Fibroblast of skin of abdomen (primary cell): Measurements from ENCODE around the gene STAT4.
A peak's percentile ranks its signal among the peaks of the same experiment; 100 is the strongest.

Experiments used
- DNase-seq: peaks from one replicate; pipeline ENCODE4 v3.0.0-alpha.2; 2013

The STAT4 gene

DNA sequence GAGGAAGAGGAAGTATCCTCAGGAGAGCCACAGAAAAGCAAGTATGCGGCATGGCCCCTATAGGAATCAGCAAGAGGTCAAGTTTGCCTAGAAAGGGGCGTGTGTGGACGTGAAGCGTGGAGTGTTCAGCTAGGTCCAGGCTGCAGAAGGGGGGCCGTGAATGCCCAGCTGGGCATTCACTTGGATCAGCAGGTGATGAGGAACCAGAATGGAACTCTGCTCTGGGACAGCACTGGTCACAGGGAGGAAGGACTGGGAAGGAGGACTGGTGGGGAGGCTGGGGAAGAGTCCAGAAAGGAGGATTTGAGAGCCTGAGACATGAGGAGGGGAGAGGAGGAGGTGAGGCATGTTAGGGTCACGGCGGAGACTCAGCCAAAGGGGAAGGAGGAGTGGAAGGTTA is 156.6 kb downstream of the STAT4 start:
- no peak for DNase-seq

DNA sequence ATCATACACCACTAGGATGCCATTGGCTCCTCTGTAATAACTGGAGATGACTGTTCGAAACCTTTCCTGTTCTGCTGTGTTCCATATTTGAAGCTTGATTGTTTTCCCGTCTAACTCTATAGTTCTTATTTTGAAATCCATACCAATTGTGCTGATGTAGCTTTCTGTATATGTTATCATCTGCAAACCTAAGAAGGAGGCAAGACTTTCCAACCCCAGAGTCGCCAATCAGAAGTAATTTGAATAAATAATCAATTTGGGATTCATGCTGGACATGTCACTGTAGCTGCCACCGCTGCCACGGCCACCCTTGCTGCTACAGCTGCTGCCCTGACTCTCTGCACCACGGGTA is 157.5 kb downstream of the STAT4 start:
- DNase-seq: no peak

DNA sequence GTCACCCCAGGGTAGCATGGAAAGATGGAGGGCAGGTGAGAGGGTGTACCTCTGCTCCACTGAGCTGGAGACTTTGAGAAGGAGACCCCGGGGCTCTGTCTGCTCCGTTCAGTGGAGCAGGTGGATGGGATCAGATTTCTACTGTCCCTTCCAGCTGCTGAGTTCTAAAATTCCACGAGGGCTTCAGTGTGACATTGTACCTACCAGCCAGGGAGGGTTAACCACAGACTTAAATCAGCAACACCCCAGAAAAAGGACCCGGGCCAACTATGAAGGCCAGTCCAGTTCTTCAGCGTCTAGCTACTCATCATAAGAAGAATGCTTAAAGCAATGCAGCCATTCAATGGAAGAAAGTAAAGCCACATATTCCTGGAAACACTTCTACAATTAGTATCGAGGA is 160.7 kb downstream of the STAT4 start:
- no peak for DNase-seq

DNA sequence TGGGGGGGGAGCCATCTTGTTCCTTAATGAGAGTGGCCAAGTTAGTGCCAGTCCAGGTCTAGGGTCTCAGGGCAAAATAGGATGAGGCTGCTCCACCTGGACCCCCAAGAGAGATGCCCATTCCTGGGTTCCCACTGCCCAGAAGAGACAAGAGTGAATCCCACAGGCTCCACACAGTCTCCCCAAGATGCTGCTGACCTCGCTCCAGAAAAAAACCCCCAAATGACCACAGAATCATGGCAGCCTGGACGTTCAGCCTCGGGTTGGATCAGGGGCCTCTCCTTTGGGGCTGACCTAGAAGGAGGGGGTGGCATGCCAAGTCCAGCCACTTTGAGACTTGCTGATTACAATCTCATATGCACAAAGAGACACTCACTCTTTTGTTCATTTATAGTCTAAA is 161.9 kb downstream of the STAT4 start:
- DNase-seq: no peak

DNA sequence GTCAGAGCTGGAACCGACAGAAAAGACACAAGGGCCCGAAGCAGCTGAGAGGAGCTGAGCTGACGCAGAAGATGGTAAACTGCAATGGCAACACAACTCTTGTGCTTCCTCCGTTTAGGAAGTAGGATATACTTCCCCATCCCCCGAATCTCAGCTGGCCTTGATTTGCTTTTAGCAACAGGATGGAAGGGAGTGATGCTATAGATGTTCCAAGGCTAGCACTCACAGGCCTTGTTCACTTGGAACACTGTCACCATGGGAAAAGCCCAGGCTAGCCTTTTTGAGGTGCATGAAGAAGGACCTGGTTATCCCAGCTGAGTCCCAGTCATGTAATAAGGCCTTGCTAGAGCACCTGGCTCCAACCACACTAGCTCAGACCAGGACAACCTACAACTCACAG is 162.9 kb downstream of the STAT4 start:
- DNase-seq: no peak

DNA sequence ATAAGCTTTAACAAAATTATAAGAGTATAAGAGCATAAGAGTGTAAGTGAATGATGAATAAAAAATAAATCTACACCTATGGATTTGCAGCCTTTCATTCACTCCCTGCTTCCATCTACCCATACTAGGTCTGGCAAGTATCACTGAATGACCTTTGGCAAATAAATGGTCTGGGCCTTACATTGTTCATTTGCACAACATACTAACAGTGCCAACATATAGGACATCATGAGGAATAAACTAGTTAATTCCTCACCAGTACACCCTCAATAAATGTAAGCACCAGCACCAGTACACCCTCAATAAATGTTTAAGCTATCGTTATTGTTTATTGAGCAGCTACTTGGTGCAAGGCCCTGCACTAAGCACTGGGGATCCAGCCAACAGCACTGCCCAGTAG is 163.7 kb downstream of the STAT4 start:
- no peak for DNase-seq

DNA sequence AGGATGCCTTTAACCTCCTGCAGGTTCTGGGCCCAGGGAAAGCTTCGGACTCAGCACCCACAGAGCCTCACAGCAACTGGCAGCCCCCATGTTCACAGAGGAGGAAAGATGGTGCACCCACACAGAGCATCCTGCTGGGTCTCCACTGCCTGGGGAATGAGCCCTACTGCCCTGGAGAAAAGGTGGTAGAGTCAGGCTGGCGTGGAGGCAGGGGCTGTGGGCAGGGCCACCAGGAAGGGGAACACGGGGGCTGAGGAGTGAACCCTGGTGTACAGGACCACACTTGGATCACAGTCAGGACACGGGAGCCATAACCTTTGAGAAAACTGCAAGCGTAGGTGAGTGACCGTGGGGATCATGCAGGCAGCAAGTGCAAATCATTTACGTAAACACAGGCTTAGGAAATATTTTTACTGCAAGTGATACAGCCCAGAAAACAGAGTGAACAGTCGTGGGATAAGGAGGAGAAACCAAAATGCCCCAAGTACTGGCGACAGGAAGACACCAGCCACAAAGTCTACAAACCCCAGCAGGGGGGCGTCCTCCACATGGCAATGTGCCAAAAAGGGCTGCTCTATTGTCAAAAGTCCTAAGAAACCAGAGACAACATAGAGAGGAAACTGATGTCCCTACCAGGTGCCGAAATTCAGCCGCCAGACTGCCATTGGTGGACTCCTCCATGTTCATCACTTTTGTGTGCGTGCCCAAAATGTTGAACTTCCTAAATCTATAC is 164.4 kb downstream of the STAT4 start:
- no peak for DNase-seq

DNA sequence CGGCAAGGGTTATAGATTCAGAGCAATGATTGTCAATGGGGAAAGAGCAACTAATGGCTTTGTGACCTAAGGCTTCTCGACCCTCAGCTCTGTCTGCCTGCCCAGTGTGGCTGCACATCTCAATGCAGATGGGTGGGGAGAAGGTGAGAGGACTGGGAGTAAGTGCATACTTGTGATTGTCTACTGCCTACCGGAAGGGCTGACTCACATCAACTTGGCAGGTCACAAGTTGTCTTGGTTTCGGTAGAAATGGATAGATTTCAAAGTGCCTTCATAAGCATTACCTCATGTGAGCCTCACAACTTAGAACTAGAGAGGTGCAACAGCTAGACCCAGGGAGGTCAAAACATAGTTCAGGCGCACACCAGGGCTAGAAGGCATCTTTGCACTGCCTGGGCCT is 166.2 kb downstream of the STAT4 start:
- peak; percentile 28 for DNase-seq

DNA sequence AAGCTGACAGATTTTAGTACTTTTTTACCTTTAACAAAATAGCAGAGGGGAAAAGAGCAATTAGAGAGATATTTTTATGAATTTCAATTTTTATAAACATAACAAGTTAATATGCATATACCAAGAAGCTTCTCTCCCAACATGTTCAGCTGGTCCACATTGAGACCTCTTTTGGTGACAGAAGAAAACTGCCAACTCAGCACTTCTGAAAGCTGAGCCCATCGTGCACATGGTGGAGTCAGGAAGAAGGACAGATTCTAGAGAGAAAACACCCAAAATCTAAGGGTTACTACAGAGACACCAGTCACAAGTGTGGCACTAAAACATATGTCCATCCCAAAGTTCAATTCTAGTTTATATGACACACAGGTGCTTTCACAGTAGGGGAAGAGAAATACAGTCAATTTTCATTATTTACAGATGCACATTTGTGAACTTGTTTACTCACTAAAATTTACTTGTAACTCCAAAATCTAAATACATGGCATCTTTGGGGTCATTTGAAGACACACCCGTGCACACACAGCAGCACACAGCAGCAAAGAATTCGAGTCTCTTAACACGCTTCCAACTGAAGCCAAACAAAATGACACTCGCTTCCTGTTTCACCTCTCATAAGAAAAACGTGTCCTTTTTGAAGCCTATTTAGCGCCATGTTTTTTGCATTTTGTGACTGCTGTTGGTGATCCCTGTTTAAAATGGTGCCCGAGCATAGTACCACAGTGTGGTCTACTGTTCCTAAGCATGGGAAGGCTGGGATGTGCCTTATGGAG is 168.3 kb downstream of the STAT4 start:
- DNase-seq: no peak

DNA sequence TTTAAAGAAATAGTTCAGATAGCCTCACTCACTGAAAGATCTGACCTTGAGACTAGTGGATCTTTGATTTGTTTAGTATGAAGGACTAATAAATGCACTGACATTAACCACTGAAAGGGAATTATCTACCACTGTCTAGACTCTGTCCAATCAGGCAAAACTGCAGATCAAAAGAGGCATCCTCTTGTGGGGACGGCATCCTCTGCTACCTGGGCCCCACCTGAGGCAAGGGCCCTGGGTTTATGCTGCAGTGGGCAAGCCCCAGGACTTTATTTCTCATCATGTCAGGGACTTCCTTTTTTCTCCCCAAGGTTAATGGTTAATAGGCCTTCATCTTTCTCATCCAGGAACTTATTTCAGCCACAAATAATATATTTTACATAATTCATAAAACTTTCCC is 169.1 kb downstream of the STAT4 start:
- DNase-seq: no peak

DNA sequence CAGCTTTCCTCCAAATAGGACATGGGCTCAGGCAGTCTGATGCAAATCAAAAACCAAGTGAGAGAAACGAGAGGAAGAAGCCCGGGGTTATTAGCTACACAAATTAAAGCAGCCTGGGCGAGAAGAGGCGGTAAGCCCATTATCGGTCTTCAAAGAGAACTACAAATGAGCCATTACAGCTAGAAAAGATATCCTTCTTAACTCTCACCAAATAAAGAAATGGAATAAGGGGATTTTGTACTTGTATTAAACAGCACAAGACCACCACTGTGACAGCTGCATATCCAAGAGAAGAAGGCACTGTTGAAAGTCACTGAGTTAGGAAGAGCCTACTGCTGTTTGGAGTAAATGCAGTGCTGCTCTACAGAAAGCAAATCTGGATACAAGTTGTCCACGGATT is 169.5 kb downstream of the STAT4 start:
- no peak for DNase-seq

DNA sequence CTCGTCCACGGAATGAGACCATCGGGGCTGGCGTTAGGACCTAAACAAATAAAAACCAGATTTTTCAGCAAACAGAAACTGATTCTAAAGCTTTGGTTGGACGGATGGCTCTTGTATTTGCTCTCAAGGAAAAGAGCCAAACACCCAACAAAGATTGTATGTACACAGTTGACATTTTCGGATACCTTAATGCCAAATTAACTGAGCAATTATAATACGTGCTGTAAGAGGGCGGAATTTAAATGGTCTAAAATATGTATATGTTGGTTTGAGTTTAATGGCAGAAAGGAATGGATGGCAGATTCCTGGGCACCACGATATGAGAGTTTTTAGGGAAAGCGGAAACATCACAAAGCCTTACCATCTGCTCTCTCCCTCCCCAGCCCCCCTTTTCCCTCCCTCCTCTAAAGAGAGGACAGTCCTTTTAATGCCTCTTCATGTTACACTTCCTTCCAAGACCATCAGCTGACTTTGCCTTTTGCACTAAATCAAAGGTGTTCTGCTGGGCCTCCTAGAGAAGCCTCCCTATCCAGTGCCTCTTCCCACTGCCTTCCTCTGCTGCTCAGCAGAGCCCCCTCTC is 170.1 kb downstream of the STAT4 start:
- no peak for DNase-seq

DNA sequence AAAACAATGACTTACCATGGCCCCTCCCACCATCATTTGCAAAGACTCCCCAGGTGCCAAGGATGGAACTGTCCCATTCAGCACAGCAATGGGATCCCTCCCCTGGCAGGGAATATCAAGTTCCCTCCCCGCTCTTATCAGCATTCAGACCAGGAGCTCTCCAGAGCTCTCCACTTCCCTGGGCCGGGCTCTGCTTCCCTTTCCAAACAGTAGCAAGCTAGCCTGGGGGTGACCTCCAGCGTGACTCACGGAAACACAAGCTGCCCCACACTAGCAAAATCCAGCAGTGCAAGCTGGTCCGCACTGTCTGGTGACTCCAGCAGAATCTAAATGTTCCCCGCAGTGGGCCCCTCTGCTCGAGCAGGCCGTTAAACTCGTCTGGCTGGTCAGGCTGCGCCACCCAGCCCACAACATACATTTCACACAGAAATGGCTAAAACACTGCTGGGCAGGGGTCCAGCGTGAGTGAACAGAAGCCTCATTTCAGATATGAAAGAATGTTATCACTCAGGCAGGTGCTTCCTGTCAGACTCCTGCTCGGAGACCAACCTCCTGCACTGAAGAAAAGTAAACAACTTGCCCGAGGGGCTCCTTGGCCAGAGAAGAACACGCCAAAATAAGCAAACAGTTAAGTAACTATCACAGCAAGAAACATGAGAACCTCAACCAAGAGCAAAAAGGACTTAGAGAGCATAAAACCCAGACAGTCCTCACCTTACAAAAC is 170.7 kb downstream of the STAT4 start:
- peak; percentile 25 for DNase-seq
